ENCODE results near the gene RUBCNL. TPM values are rescaled to one million over a fixed set of nuclear protein-coding genes. Genes with fewer than 3 reads are reported as not detected.

RUBCNL gene
- total and polyA plus RNA-seq, 2 experiments from 2014 or later, result 4.2 to 5.9 TPM

- TF ChIP-seq, protein P1, sequence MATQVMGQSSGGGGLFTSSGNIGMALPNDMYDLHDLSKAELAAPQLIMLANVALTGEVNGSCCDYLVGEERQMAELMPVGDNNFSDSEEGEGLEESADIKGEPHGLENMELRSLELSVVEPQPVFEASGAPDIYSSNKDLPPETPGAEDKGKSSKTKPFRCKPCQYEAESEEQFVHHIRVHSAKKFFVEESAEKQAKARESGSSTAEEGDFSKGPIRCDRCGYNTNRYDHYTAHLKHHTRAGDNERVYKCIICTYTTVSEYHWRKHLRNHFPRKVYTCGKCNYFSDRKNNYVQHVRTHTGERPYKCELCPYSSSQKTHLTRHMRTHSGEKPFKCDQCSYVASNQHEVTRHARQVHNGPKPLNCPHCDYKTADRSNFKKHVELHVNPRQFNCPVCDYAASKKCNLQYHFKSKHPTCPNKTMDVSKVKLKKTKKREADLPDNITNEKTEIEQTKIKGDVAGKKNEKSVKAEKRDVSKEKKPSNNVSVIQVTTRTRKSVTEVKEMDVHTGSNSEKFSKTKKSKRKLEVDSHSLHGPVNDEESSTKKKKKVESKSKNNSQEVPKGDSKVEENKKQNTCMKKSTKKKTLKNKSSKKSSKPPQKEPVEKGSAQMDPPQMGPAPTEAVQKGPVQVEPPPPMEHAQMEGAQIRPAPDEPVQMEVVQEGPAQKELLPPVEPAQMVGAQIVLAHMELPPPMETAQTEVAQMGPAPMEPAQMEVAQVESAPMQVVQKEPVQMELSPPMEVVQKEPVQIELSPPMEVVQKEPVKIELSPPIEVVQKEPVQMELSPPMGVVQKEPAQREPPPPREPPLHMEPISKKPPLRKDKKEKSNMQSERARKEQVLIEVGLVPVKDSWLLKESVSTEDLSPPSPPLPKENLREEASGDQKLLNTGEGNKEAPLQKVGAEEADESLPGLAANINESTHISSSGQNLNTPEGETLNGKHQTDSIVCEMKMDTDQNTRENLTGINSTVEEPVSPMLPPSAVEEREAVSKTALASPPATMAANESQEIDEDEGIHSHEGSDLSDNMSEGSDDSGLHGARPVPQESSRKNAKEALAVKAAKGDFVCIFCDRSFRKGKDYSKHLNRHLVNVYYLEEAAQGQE (IDR thresholded peaks at IDR 0.05; ENCODE audit: unreplicated experiment), result no peak
- TF ChIP-seq ZNF331 (CRISPR knock-in tag; IDR thresholded peaks at IDR 0.05; ENCODE audit: low read depth) (no peak), POLR2AphosphoS5 (IDR thresholded peaks at IDR 0.05; ENCODE audit: low read depth) (no peak), EZH2 (IDR thresholded peaks at IDR 0.05; ENCODE audit: low read depth, unreplicated experiment) (no peak), EZH2phosphoT487 (IDR thresholded peaks at IDR 0.05; ENCODE audit: unreplicated experiment) (no peak)
- TF ChIP-seq, protein P2, sequence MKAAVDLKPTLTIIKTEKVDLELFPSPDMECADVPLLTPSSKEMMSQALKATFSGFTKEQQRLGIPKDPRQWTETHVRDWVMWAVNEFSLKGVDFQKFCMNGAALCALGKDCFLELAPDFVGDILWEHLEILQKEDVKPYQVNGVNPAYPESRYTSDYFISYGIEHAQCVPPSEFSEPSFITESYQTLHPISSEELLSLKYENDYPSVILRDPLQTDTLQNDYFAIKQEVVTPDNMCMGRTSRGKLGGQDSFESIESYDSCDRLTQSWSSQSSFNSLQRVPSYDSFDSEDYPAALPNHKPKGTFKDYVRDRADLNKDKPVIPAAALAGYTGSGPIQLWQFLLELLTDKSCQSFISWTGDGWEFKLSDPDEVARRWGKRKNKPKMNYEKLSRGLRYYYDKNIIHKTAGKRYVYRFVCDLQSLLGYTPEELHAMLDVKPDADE (IDR thresholded peaks at IDR 0.05), result no peak
These were observed 5.9 kb upstream of the RUBCNL start (continued) for GRCh38 chr13:46392967-46393366.

DNA sequence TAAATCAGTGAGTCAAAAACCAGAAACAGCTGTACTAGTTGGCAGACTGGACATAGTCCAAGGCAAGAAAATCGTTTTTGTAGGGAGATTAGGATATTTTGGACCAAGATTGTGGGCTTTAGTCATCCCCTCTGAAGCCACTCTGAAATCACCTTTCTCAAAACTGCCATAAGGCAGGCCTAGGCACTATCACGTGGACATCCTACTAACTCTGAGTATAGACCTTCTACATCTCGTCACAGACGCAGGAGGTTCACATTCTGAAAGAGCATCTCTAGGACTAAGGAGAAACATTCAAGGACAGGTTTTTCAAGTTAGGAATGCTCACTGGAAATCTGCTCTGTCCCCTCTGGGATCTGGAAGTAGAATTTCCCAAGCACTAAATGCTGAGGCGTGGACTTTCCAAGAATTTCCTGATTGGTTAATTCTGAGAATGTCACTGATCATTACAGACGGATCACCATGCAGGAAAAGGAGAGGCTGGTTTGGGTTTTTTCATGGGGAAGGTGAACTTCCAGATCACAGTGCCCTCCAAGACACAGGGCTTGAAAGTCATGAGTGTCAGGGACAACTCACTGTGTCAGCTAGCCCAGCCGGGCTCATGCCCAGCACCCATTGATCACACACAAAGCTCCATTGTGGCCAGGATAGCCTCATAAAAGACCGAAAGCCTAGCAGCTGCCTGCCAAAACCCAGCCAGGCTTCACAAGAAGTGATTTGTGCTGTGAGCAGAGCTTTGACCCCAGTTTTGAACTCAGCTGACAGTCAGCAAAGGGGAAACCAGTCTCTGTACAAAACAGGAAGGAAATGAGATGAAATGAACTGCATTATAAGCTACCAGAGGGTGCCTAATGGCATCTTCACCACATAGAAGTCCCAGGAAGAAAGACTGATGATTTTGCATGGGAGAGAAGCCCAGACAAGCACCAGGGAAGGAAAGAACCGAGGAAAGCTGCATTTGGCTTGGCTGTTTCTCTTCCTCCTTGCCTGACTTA, 2.7 kb upstream of the RUBCNL start:
- no peak overlapping the region for H3K4me3 Mint-ChIP-seq
- peaks cover 35% of the 10 kb centered on the region for H3K27me3 Mint-ChIP-seq (ENCODE audit: insufficient read depth, low read depth, poor library complexity)
- TF ChIP-seq ZNF462 (CRISPR knock-in tag; IDR thresholded peaks at IDR 0.05), result no peak
- TF ChIP-seq, protein P2 (IDR thresholded peaks at IDR 0.05), result no peak
- TF ChIP-seq ZNF331 (CRISPR knock-in tag; IDR thresholded peaks at IDR 0.05; ENCODE audit: low read depth), result no peak
- no peak for TF ChIP-seq NANOG (IDR thresholded peaks at IDR 0.05; ENCODE audit: borderline replicate concordance)

More for the DNA sequence above, 2.7 kb upstream of the RUBCNL start:
- H4K20me1 ChIP-seq (replicated peaks; ENCODE audit: insufficient read depth), result no peaks in the 10 kb centered on the region
- H3K4me2 ChIP-seq, result peak overlapping the region; percentile 18
- ATAC-seq, result no peak
- Mint-ChIP-seq H3K9me3 (no peaks in the 10 kb centered on the region), H3K36me3 (ENCODE audit: low read depth) (no peaks in the 10 kb centered on the region), H3K4me1 (peaks cover 12% of the 10 kb centered on the region), H3K27ac (no peak overlapping the region)
- peak overlapping the region; percentile 85 for H2AFZ ChIP-seq
- H3K36me3 ChIP-seq (ENCODE audit: insufficient read depth), result no peaks in the 10 kb centered on the region
- no peaks in the 10 kb centered on the region for H3K79me2 ChIP-seq (replicated peaks; ENCODE audit: insufficient read depth)
- peak; percentile 26 for DNase-seq (ENCODE audit: low spot score)
- peak overlapping the region; percentile 45; the same call in 1 of the 2 replicates for H3K27ac ChIP-seq (ENCODE audit: low read depth)
- H3K27me3 ChIP-seq (ENCODE audit: insufficient read depth), result peaks cover 40% of the 10 kb centered on the region
- peaks cover 13% of the 10 kb centered on the region for H3K4me1 ChIP-seq (ENCODE audit: insufficient read depth)
- H3K9me2 ChIP-seq (ENCODE audit: insufficient read depth), result no peaks in the 10 kb centered on the region
- H3K4me3 ChIP-seq, result no peak overlapping the region
- H3F3A ChIP-seq (replicated peaks; ENCODE audit: low read depth), result peaks cover 5% of the 10 kb centered on the region; the same call in 1 of the 2 replicates
